ENCODE results near the gene CHMP2A. TPM values are rescaled to one million over a fixed set of nuclear protein-coding genes. Genes with fewer than 3 reads are reported as not detected.

CHMP2A gene
- total and polyA plus RNA-seq, 2 of the 4 experiments (the other 2 are of a cell fraction), result 105 to 183 TPM

- Histone ChIP-seq H4K5ac (ENCODE audit: low read depth, low read length) (no peak overlapping the region), H3K4ac (ENCODE audit: low read depth, low read length) (no peak overlapping the region), H4K91ac (ENCODE audit: insufficient read depth, low read depth, low read length) (no peak overlapping the region), H2BK20ac (ENCODE audit: low read depth, low read length) (no peak overlapping the region), H2BK15ac (ENCODE audit: low read depth, low read length) (no peak overlapping the region), H4K20me1 (ENCODE audit: insufficient read depth, low read length) (peaks cover 26% of the 10 kb centered on the region), H2BK120ac (ENCODE audit: low read depth, low read length) (no peak overlapping the region), H3K23ac (ENCODE audit: low read depth, low read length) (no peak overlapping the region), H3K4me2 (ENCODE audit: low read depth, low read length) (peak overlapping the region; percentile 20; the same call in 1 of the 2 replicates), H3K18ac (ENCODE audit: low read depth, low read length) (no peak overlapping the region), H3K14ac (replicated peaks; ENCODE audit: low read depth, low read length) (0 out of 2 replicates have a peak overlapping the region, but pooled peaks have one; percentile 3), H3K79me1 (ENCODE audit: low read depth in 1 of 2, low read length in 2 of 2) (peaks cover 4 to 60% of the 10 kb centered on the region in 2 experiments; a peak in 3 of 4 replicates), H2BK5ac (ENCODE audit: low read depth, low read length, poor library complexity, severe bottlenecking) (no peak overlapping the region), H2AK9ac (replicated peaks; ENCODE audit: low read depth, low read length, poor library complexity) (no peak overlapping the region), H3K4me1 (ENCODE audit: control insufficient read depth, insufficient read depth, low read length) (peaks cover 6% of the 10 kb centered on the region), H3K56ac (ENCODE audit: extremely low read depth, insufficient read depth, low read length) (no peak overlapping the region), H2AK5ac (ENCODE audit: low read depth, low read length) (peak overlapping the region; percentile 53), H3K9ac (ENCODE audit: low read depth, low read length) (no peak overlapping the region), H4K8ac (ENCODE audit: low read depth in 2 of 2, low read length in 2 of 2) (peak overlapping the region; percentile 29 to 53; a peak in 1 of 4 replicates), H3K27ac (ENCODE audit: insufficient read depth, low read length) (no peak overlapping the region), H2AFZ (replicated peaks; ENCODE audit: low read length, poor library complexity) (no peak overlapping the region), H3K36me3 (ENCODE audit: control insufficient read depth, insufficient read depth, low read length) (peaks cover 18% of the 10 kb centered on the region), H3K27me3 (ENCODE audit: control insufficient read depth, insufficient read depth, low read length) (no peaks in the 10 kb centered on the region), H3K9me3 (ENCODE audit: control insufficient read depth, insufficient read depth, low read length) (no peaks in the 10 kb centered on the region), H3K4me3 (ENCODE audit: insufficient read depth, low read depth, low read length) (no peak overlapping the region), H3K9me1 (ENCODE audit: insufficient read depth, low read length) (peaks cover 8% of the 10 kb centered on the region)
- intact Hi-C loops (cut with micrococcal nuclease), result loop anchor here (5.0 kb wide), 1 partner anchor 207 kb away; the partner anchor contains the start of gene ERVK3-1
- ATAC-seq (ENCODE audit: low read depth) (no peak), DNase-seq (no peak)
- no TSS peak for BruUV-seq (replicated peaks)
- no peak for TF ChIP-seq CEBPB (IDR thresholded peaks at IDR 0.05; ENCODE audit: low read depth, low read length)
- no peak for TF ChIP-seq RCOR1 (IDR thresholded peaks at IDR 0.05; ENCODE audit: insufficient replicate concordance, low read length)
- TF ChIP-seq MXI1 (IDR thresholded peaks at IDR 0.05; ENCODE audit: borderline replicate concordance, low read depth, low read length), result no peak
- TF ChIP-seq RAD21 (IDR thresholded peaks at IDR 0.05; ENCODE audit: low read length), result no peak
- no peak for TF ChIP-seq RFX5 (IDR thresholded peaks at IDR 0.05; ENCODE audit: low read depth, low read length)
- TF ChIP-seq MAZ (IDR thresholded peaks at IDR 0.05; ENCODE audit: borderline replicate concordance, low read depth, low read length), result no peak
- TF ChIP-seq ELK1 (IDR thresholded peaks at IDR 0.05; ENCODE audit: borderline replicate concordance, low read depth, low read length), result no peak
- no CpG with 5 or more reads among the region's 3 CpGs for WGBS, 2 experiments (ENCODE audit: extremely low coverage in 2 of 2, insufficient read length in 1 of 2)
- dilution Hi-C loops (cut with HindIII; ENCODE audit: low sequenced_read_pairs, unreplicated experiment), result no loop called here
- ChIA-PET CTCF (no interaction called here), POLR2A (ENCODE audit: unreplicated experiment) (no interaction called here)
- in situ Hi-C loops (cut with MboI; ENCODE audit: low sequenced_read_pairs), result no loop called here
Measured at GRCh38 chr19:58514564-58515022, 40.3 kb downstream of the CHMP2A start.
